Activated CD4-positive, alpha-beta memory T cell treated with anti-CD3 and anti-CD28 coated beads for 36 hours (primary cell): ENCODE data around the gene TBC1D24. TPM values are rescaled to one million over a fixed set of nuclear protein-coding genes. Genes with fewer than 3 reads are reported as not detected.
"Not testable (repeated sequence)": the region's sequence is repeated elsewhere in the genome, so short reads cannot be mapped to it uniquely, and the experiment has no call there.

Experiments used
- CTCF ChIA-PET: fragments of 350-600 bp; sonication (Branson Sonifier 250); formaldehyde crosslinking; loops from one replicate; lab custom pipeline; 2021; ENCODE audit warnings: antibody characterized with exemption, inconsistent platforms; lab: Charles Lee
- POLR2A ChIA-PET: fragments of 350-600 bp; sonication (Branson Sonifier 250); formaldehyde crosslinking; loops from one replicate; lab custom pipeline; 2021; ENCODE audit warnings: antibody characterized with exemption; lab: Charles Lee
- DNase-seq: peaks from one replicate; pipeline ENCODE4 v3.0.0-alpha.2; 2020
- H3K27ac Mint-ChIP-seq: one replicate; pipeline ENCODE4 v1.8.0; 2021; ENCODE audit warnings: mixed read lengths
- H3K27me3 Mint-ChIP-seq: one replicate; pipeline ENCODE4 v1.8.0; 2021; ENCODE audit warnings: mixed read lengths
- H3K36me3 Mint-ChIP-seq: one replicate; pipeline ENCODE4 v1.8.0; 2021; ENCODE audit warnings: mixed read lengths
- H3K4me1 Mint-ChIP-seq: one replicate; pipeline ENCODE4 v1.8.0; 2021; ENCODE audit warnings: low read depth, mixed read lengths
- H3K4me3 Mint-ChIP-seq: one replicate; pipeline ENCODE4 v1.8.0; 2021; ENCODE audit warnings: mild to moderate bottlenecking, mixed read lengths
- H3K9me3 Mint-ChIP-seq: one replicate; pipeline ENCODE4 v1.8.0; 2021; ENCODE audit warnings: mixed read lengths
- intact Hi-C: fragments of 100-400 bp; cut with micrococcal nuclease; formaldehyde crosslinking; loops from one replicate; pipeline ENCODE4 v1.15.1; 2023
- microRNA-seq: library from miRNA; unstranded; fragments of <30 nt; microRNA quantifications from one replicate; pipeline ENCODE4 v1.2.0, GENCODE V29; 2022; ENCODE audit warnings: borderline number of aligned reads, borderline microRNAs expressed, borderline replicate concordance
- total RNA-seq, 2 experiments: library from RNA; stranded (reverse); gene quantifications; one replicate each; pipeline ENCODE4 v1.2.3, GENCODE V29; 2021

The TBC1D24 gene
- total RNA-seq, 2 experiments from 2014 or later = 12.2 to 12.4 TPM

DNA sequence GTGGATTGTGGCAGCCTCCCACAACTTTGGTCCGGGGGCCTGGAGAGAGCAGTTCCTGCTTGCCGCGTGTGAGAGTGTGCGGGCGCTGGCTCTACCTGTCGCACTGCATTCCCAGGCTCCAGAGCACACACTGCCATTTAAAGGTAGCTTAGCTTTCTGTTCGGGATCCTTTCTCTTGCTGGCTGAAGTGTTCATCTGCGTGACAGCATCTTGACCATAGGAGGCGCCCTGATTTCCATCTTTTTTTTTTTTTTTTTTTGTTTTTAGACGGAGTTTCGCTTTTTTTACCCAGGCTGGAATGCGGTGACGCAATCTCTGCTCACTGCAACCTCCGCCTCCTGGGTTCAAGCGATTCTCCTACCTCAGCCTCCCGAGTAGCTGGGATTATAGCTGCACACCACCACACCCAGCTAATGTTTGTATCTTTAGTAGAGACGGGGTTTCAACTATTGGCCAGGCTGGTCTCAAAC, 76.5 kb downstream of the TBC1D24 start:
- CTCF ChIA-PET, H3K9me3 Mint-ChIP-seq, H3K27me3 Mint-ChIP-seq, DNase-seq, POLR2A ChIA-PET, H3K27ac Mint-ChIP-seq, H3K36me3 Mint-ChIP-seq, H3K4me1 Mint-ChIP-seq, intact Hi-C loops, H3K4me3 Mint-ChIP-seq: not testable (repeated sequence)

DNA sequence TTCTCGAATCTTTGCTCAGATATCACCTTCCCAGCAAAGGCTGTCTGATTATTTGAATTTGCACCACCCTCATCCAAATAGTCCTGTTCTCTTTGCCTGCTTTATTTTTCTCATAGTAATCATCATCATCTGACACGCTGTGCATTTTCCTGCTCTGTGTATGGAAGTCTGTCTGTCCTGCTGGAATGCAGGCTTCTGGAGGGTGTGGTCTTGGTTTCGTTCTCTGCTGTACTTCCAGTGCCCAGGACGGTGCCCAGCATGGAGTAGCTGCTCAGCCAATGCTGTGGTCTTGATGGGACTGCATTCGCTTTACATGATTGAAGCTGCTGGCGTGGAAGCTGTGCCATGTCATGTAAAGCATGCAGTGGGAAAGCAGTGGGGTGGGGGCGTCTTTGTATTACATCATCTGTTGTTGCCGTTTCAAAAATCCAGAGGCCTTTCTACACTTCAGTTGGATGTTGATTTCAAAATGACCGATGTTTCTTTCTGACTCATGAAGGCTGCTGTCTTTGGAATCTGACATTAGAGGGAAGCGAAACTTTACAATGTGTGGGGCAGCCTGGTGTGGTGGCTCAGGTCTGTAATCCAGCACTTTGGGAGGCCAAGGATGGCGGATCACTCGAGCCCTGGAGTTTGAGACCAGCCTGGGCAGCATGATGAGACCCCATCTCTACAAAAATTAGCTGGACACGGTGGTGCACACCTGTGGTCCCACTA, 79.9 kb downstream of the TBC1D24 start:
- H3K9me3 Mint-ChIP-seq, H3K27ac Mint-ChIP-seq, CTCF ChIA-PET, H3K36me3 Mint-ChIP-seq, H3K4me3 Mint-ChIP-seq, DNase-seq, H3K27me3 Mint-ChIP-seq, H3K4me1 Mint-ChIP-seq, intact Hi-C loops, POLR2A ChIA-PET: not testable (repeated sequence)

Small RNAs within 50 kb of the gene (microRNA-seq; reads per million reads assigned to microRNA genes)
- gene MIR3178 (not detected), gene MIR6767 (not detected), gene MIR6768 (1.6 reads per million)

Other genes with a start within 250 kb of the TBC1D24 start
- under 1 TPM; 0.63 to 0.67 TPM for gene DNASE1L2, start 238.7 kb upstream of the TBC1D24 start, total RNA-seq
- gene ECI1, start 223.5 kb upstream of the TBC1D24 start, total RNA-seq = 10 to 100 TPM; 50.7 to 52.5 TPM
- 100 to 1,000 TPM; 292 to 294 TPM for gene RNPS1, start 207.0 kb upstream of the TBC1D24 start, total RNA-seq
- gene ABCA3, start 134.4 kb upstream of the TBC1D24 start, total RNA-seq = 1 to 10 TPM; 6.1 to 6.4 TPM
- gene CCNF, start 45.7 kb upstream of the TBC1D24 start, total RNA-seq = 10 to 100 TPM; 53.5 to 54.7 TPM
- 10 to 100 TPM; 23.9 to 24.3 TPM for gene TEDC2, start 15.0 kb upstream of the TBC1D24 start, total RNA-seq
- gene NTN3, start 3.8 kb upstream of the TBC1D24 start, total RNA-seq = not detected
- gene ATP6V0C, start 38.8 kb downstream of the TBC1D24 start, total RNA-seq = 100 to 1,000 TPM; 111 to 115 TPM
- gene AMDHD2, start 45.2 kb downstream of the TBC1D24 start, total RNA-seq = 10 to 100 TPM; 28.3 to 30.5 TPM
- not detected for gene CEMP1, start 56.3 kb downstream of the TBC1D24 start, total RNA-seq
- 10 to 100 TPM; 42.5 to 42.9 TPM for gene PDPK1, start 62.9 kb downstream of the TBC1D24 start, total RNA-seq
- gene KCTD5, start 207.4 kb downstream of the TBC1D24 start, total RNA-seq = 10 to 100 TPM; 61.8 to 62.7 TPM
- 1 to 10 TPM; 1.6 to 2.4 TPM for gene PRSS27, start 245.1 kb downstream of the TBC1D24 start, total RNA-seq